Suprapubic skin (tissue), 4 donors: ENCODE measurements around the gene CCDC88A.

Experiments used
- EP300 ChIP-seq: sonication (generic); formaldehyde crosslinking; IDR thresholded peaks from one replicate; pipeline ENCODE4 v1.6.1; 2017; ENCODE audit warnings: antibody characterized with exemption
- POLR2A ChIP-seq, 2 donors: fragments of 450-650 bp; IDR thresholded peaks; one replicate each; pipeline ENCODE4 v1.6.1; 2017; ENCODE audit warnings: antibody characterized with exemption in 2 of 2, mild to moderate bottlenecking in 2 of 2, moderate library complexity in 2 of 2
- POLR2AphosphoS5 ChIP-seq, 3 donors: sonication (generic); formaldehyde crosslinking; IDR thresholded peaks; one replicate each; pipeline ENCODE4 v1.6.1; 2017; ENCODE audit warnings: antibody characterized with exemption in 3 of 3
- TF ChIP-seq, protein P1 (sequence below), 2 donors: fragments of 200-600 bp in 1 of 2; fragments of 450-650 bp in 1 of 2; sonication (generic) in 1 of 2; IDR thresholded peaks; one replicate each; pipeline ENCODE4 v1.5.1; 2016 to 2019; ENCODE audit warnings: antibody characterized with exemption in 2 of 2, mild to moderate bottlenecking in 1 of 2, moderate library complexity in 1 of 2

GRCh38 chr2:55399815-55400214 lies 19.8 kb downstream of the CCDC88A start:
- TF ChIP-seq POLR2A (IDR thresholded peaks at IDR 0.05): no peak
- TF ChIP-seq EP300: no peak
- TF ChIP-seq POLR2AphosphoS5 (IDR thresholded peaks at IDR 0.05): no peak
- TF ChIP-seq, protein P1, sequence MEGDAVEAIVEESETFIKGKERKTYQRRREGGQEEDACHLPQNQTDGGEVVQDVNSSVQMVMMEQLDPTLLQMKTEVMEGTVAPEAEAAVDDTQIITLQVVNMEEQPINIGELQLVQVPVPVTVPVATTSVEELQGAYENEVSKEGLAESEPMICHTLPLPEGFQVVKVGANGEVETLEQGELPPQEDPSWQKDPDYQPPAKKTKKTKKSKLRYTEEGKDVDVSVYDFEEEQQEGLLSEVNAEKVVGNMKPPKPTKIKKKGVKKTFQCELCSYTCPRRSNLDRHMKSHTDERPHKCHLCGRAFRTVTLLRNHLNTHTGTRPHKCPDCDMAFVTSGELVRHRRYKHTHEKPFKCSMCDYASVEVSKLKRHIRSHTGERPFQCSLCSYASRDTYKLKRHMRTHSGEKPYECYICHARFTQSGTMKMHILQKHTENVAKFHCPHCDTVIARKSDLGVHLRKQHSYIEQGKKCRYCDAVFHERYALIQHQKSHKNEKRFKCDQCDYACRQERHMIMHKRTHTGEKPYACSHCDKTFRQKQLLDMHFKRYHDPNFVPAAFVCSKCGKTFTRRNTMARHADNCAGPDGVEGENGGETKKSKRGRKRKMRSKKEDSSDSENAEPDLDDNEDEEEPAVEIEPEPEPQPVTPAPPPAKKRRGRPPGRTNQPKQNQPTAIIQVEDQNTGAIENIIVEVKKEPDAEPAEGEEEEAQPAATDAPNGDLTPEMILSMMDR (IDR thresholded peaks at IDR 0.05): no peak
